ENCODE data around the gene TCEANC2. TPM values are rescaled to one million over a fixed set of nuclear protein-coding genes. Genes with fewer than 3 reads are reported as not detected.

Gene TCEANC2
- polyA plus RNA-seq, 1 donor from 2014 or later = 4.4 TPM

- TF ChIP-seq EZH2 (IDR thresholded peaks at IDR 0.05; ENCODE audit: borderline replicate concordance, insufficient read depth, low read length, poor library complexity, severe bottlenecking) = no peak
- no peak for TF ChIP-seq REST (IDR thresholded peaks at IDR 0.05; ENCODE audit: borderline replicate concordance)
- no peak for TF ChIP-seq MXI1 (conservative IDR thresholded peaks at IDR 0.05; ENCODE audit: poor library complexity, severe bottlenecking)
- no peak for TF ChIP-seq EP300 (conservative IDR thresholded peaks at IDR 0.05; ENCODE audit: poor library complexity, severe bottlenecking)
- no peak for TF ChIP-seq CTCF (IDR thresholded peaks at IDR 0.05; ENCODE audit: poor library complexity, severe bottlenecking)
- TF ChIP-seq RAD21 (conservative IDR thresholded peaks at IDR 0.05) = no peak
- TF ChIP-seq TAF1 (IDR thresholded peaks at IDR 0.05; ENCODE audit: low read depth) = no peak
- no peak for TF ChIP-seq SMC3 (conservative IDR thresholded peaks at IDR 0.05; ENCODE audit: poor library complexity)
- no peak for TF ChIP-seq POLR2AphosphoS5 (IDR thresholded peaks at IDR 0.05)
- H3K79me2 ChIP-seq (replicated peaks; ENCODE audit: insufficient read depth, low read length) = no peaks in the 10 kb centered on the region
- H3K9me3 ChIP-seq (ENCODE audit: low read length) = no peaks in the 10 kb centered on the region
- no peak overlapping the region for H2AFZ ChIP-seq (ENCODE audit: low read depth, low read length)
- H3K9ac ChIP-seq (ENCODE audit: low read length) = no peak overlapping the region
- no peaks in the 10 kb centered on the region for H3K27me3 ChIP-seq (ENCODE audit: insufficient read depth, low read depth, low read length)
- H3K9me2 ChIP-seq (ENCODE audit: insufficient read depth, low read length) = no peaks in the 10 kb centered on the region
- H3K4me2 ChIP-seq (ENCODE audit: low read length) = no peak overlapping the region
- H3F3A ChIP-seq (ENCODE audit: insufficient read depth, low read length, poor library complexity, severe bottlenecking) = no peaks in the 10 kb centered on the region
- H3K27ac ChIP-seq (ENCODE audit: low read length) = no peak overlapping the region
- no peak overlapping the region for H3K4me3 ChIP-seq (ENCODE audit: low read length)
- no peaks in the 10 kb centered on the region for H3K36me3 ChIP-seq (ENCODE audit: insufficient read depth, low read length)
- H4K20me1 ChIP-seq (ENCODE audit: insufficient read depth) = no peaks in the 10 kb centered on the region
Measured at GRCh38 chr1:54105080-54105479, 51.7 kb downstream of the TCEANC2 start.

GRCh38 chr1:54105736-54106269 is 52.4 kb downstream of the TCEANC2 start:
- H3K27ac ChIP-seq (ENCODE audit: low read length) = no peak overlapping the region

More at GRCh38 chr1:54105736-54106269, 52.4 kb downstream of the TCEANC2 start:
- H4K20me1 ChIP-seq (ENCODE audit: insufficient read depth) = no peaks in the 10 kb centered on the region
- TF ChIP-seq MXI1 (conservative IDR thresholded peaks at IDR 0.05; ENCODE audit: poor library complexity, severe bottlenecking) = no peak
- TF ChIP-seq EZH2 (IDR thresholded peaks at IDR 0.05; ENCODE audit: borderline replicate concordance, insufficient read depth, low read length, poor library complexity, severe bottlenecking) = no peak
- no peak for TF ChIP-seq REST (IDR thresholded peaks at IDR 0.05; ENCODE audit: borderline replicate concordance)
- TF ChIP-seq TAF1 (IDR thresholded peaks at IDR 0.05; ENCODE audit: low read depth) = no peak
- no peak for TF ChIP-seq SMC3 (conservative IDR thresholded peaks at IDR 0.05; ENCODE audit: poor library complexity)
- TF ChIP-seq POLR2AphosphoS5 (IDR thresholded peaks at IDR 0.05) = no peak
- TF ChIP-seq CTCF (IDR thresholded peaks at IDR 0.05; ENCODE audit: poor library complexity, severe bottlenecking) = no peak
- TF ChIP-seq EP300 (conservative IDR thresholded peaks at IDR 0.05; ENCODE audit: poor library complexity, severe bottlenecking) = no peak
- TF ChIP-seq RAD21 (conservative IDR thresholded peaks at IDR 0.05) = no peak
- H3K4me2 ChIP-seq (ENCODE audit: low read length) = no peak overlapping the region
- no peak overlapping the region for H3K9ac ChIP-seq (ENCODE audit: low read length)
- H3F3A ChIP-seq (ENCODE audit: insufficient read depth, low read length, poor library complexity, severe bottlenecking) = no peaks in the 10 kb centered on the region
- H3K36me3 ChIP-seq (ENCODE audit: insufficient read depth, low read length) = no peaks in the 10 kb centered on the region
- no peak overlapping the region for H2AFZ ChIP-seq (ENCODE audit: low read depth, low read length)
- H3K9me2 ChIP-seq (ENCODE audit: insufficient read depth, low read length) = no peaks in the 10 kb centered on the region
- H3K4me3 ChIP-seq (ENCODE audit: low read length) = no peak overlapping the region
- no peaks in the 10 kb centered on the region for H3K79me2 ChIP-seq (replicated peaks; ENCODE audit: insufficient read depth, low read length)
- no peaks in the 10 kb centered on the region for H3K27me3 ChIP-seq (ENCODE audit: insufficient read depth, low read depth, low read length)
- H3K9me3 ChIP-seq (ENCODE audit: low read length) = no peaks in the 10 kb centered on the region
